HG02588 (cell line): ENCODE data around the gene SCN3A.

Source experiments
- ATAC-seq: cut with Tn5 transposase; IDR thresholded peaks from one replicate; pipeline ENCODE4 v1.9.1; 2021; ENCODE audit warnings: mild to moderate bottlenecking, moderate library complexity; ENCODE audit not compliant: unreplicated experiment

The SCN3A gene

GRCh38 chr2:165058476-165059265 is 145.2 kb downstream of the SCN3A start:
- no peak for ATAC-seq

- ATAC-seq: no peak
These were observed 145.9 kb downstream of the SCN3A start for GRCh38 chr2:165057931-165058330.

DNA sequence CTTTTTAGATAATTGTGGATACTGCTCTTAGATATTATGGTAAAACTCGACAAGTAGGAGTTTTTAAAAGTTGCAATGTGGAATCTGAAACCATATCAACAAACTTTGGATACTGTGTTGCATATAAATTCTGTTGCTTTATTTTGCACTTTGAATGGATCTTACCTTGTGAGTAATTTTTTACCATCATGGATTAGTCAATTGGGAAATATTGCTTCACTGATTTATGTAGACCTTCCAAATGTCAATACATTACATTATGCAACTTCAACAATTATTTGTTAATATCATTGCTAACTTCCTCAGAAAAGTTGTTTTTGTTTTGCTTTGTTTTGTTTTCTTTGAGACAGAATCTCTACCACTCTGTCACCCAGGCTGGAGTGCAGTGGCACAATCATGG is 146.5 kb downstream of the SCN3A start:
- ATAC-seq: no peak

- no peak for ATAC-seq
These were observed 147.3 kb downstream of the SCN3A start for GRCh38 chr2:165056564-165056963.

- ATAC-seq: no peak
These were observed 148.6 kb downstream of the SCN3A start for GRCh38 chr2:165055082-165055851.

- ATAC-seq: no peak
These were observed 149.2 kb downstream of the SCN3A start for GRCh38 chr2:165054652-165055051.

DNA sequence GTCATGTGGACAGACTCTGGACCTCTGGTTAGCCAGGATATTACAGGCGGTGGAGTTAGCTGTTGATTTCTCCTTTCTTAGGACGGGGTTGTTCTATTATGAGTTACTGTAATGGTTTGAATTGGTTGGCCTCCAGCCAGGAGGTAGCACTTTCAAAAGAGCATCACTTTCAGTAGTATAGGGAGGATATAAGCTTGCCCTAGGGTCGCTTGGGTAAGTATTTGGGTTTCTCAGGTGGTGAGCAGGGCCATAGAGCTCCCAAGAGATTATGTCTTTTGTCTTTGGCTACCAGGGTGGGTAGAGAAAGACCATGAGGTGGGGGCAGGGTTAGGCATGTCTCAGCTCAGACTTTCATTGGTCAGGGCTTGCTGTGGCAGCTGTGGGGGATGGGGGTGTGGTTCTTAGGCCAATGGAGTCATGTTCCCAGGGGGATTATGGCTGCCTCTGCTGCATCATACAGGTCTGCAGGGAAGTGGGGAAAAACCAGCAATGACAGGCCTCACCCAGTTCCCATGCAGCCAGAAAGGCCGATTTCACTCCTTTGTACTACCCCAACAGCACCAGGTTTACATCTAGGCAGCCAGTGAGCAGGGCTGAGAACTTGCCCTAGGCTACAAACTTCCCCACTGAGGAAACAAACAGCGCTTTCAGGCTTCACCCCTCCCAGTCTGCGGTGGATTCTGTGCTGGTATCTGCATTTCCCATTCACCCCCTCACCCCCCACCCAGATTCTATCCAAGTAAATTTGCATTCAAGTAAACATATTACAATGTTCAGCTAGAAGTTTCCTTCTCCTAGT is 159.1 kb downstream of the SCN3A start:
- no peak for ATAC-seq
